ENCODE results near the gene ALX4. TPM values are rescaled to one million over a fixed set of nuclear protein-coding genes. Genes with fewer than 3 reads are reported as not detected.

ALX4 gene
- total RNA-seq, 1 donor from 2014 or later, result not detected

DNA sequence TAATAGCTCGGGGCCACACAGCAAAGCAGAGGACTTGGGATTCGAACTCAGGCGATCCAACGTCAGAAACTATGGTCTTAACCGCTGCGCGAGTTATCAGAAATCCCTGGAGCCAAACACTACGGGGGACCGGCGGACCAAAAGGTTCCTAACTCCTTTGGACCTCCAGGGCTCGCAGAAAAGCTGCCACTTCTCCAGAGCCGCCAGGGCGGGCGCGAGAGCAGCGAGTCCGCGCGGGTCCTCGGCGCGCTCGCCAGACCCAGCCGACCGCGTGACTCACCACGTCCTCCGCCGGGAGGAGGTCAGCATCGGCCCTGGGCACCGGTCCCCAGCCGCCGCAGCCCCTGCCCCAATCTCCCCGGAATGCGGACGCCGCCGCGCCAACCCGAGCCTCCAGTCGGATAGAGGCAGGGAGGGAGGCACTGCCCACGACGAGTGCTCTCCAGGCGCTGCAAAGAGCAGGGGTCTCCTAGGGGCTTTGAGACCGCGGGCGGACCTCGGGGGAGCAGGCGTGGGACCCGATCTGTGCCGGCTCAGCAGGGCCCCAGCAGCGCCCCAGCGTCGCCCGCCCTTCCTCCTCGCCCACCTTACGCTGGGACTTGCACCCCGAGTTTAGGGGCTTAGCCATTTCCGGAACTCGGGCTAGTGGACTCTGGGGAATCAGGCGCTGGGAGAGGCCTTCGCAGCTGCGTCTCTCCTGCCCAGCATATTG lies 6.2 kb upstream of the ALX4 start:
- DNase-seq (ENCODE audit: low read depth), result no peak

- DNase-seq (ENCODE audit: low read depth), result no peak
These were observed 4.8 kb upstream of the ALX4 start for GRCh38 chr11:44314733-44315132.

- DNase-seq (ENCODE audit: low read depth), result no peak
These were observed 4.0 kb upstream of the ALX4 start for GRCh38 chr11:44313761-44314489.

- DNase-seq (ENCODE audit: low read depth), result no peak
These were observed 2.9 kb upstream of the ALX4 start for GRCh38 chr11:44312876-44313275.

- DNase-seq (ENCODE audit: low read depth), result no peak
These were observed 1.7 kb upstream of the ALX4 start for GRCh38 chr11:44311339-44312261.

- DNase-seq (ENCODE audit: low read depth), result no peak
These were observed 729 bp upstream of the ALX4 start for GRCh38 chr11:44310463-44311272.

DNA sequence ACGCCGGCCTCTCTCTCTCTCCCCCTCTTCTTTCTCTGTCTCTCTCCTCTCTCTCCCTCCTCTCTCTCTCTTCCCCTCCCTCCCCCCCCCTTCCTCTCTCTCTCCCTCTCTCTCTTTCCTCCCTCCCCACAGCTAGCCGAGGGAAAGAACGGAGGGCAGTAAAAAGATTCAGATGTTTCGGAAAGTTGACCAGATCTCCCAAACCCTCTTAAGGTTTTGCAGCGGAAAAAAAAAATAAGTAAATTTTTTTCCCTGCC lies 195 bp upstream of the ALX4 start:
- no peak for DNase-seq (ENCODE audit: low read depth)

- DNase-seq (ENCODE audit: low read depth), result no peak
These were observed 939 bp downstream of the ALX4 start for GRCh38 chr11:44308923-44309477.

DNA sequence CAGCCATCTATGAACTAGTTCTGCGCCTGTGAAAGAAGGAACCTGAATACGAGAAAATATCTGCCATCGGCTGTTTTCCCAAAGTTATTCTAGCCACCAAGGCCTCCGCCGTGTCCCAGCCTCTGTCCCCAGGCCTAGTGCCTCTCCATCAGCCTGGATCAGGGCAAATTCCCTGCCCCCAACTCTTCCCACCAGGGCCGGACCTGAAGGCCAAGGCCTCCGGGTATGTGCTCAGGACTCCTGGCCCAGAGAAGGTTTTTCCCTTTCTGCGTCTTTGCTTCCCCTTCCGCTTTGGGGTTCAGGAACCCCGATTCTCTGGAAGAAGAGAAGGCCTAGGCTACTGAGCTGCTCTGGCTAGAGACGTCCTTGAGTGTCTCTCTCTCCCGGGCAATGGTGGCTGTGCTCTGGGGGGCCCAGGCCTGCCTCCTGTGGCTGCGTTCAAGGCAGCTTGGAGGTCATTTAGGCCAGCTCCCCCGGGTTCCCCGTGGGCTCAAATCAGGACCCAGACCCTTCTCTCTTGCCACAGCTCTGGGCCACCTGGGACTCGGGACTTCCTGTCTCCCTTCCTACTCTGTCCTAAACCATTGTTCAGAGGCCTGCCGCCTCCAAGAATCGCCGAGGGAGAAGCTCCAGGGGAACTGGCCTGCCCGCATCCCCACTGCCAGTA lies 1.6 kb downstream of the ALX4 start:
- DNase-seq (ENCODE audit: low read depth), result no peak

DNA sequence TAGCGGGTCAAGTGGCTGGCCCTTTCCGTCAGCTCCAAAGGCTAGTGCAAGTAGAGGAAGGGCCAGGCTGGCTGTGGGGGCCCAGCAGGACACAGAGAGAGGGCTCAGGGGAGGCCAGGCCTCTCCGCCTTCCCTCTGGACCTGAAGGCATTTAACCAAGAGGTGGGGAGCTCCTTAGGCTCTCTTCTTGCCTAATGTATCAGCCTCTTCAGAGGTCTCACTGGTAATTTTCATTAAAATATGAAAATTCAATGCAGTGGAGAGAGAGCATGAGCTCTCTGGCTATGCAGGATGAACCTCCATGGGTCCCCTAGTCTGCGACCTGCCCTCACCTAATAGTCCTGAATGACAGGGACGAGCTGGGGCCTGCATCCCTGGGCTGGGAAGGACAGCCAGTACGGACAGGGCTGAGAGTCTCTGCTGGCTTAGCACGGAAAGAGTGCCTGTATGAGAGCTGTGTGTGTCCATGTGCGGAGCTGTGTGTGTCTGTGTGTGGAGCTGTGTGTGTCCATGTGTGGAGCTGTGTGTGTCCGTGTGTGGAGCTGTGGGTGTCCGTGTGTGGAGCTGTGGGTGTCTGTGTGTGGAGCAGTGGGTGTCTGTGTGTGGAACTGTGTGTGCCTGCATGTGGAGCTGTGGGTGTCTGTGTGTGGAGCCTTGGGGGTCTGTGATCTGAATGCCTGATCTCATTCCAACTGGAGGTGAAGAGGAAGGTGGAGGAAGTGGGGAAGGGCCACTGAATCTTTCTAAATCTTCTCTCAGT lies 2.4 kb downstream of the ALX4 start:
- no peak for DNase-seq (ENCODE audit: low read depth)

DNA sequence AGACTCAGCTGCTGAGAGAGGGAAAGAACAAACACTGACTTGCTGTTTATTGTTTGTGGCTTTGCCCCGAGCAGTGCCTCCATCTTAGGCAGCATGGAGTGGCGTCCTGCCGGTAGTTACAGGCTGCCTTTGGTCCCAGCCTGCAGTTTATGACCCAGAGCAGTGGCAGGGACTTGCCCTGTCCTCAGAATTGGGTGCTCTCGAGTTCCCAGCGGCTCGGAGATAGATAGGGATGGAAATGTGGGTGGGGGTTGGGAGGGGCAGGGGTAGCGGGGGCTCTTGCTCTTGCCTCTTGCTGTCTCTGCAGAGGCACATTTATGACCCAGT lies 3.1 kb downstream of the ALX4 start:
- no peak for DNase-seq (ENCODE audit: low read depth)

- no peak for DNase-seq (ENCODE audit: low read depth)
These were observed 3.7 kb downstream of the ALX4 start for GRCh38 chr11:44306052-44306917.

- DNase-seq (ENCODE audit: low read depth), result no peak
These were observed 4.4 kb downstream of the ALX4 start for GRCh38 chr11:44305470-44306051.

- DNase-seq (ENCODE audit: low read depth), result no peak
These were observed 4.9 kb downstream of the ALX4 start for GRCh38 chr11:44305026-44305469.

DNA sequence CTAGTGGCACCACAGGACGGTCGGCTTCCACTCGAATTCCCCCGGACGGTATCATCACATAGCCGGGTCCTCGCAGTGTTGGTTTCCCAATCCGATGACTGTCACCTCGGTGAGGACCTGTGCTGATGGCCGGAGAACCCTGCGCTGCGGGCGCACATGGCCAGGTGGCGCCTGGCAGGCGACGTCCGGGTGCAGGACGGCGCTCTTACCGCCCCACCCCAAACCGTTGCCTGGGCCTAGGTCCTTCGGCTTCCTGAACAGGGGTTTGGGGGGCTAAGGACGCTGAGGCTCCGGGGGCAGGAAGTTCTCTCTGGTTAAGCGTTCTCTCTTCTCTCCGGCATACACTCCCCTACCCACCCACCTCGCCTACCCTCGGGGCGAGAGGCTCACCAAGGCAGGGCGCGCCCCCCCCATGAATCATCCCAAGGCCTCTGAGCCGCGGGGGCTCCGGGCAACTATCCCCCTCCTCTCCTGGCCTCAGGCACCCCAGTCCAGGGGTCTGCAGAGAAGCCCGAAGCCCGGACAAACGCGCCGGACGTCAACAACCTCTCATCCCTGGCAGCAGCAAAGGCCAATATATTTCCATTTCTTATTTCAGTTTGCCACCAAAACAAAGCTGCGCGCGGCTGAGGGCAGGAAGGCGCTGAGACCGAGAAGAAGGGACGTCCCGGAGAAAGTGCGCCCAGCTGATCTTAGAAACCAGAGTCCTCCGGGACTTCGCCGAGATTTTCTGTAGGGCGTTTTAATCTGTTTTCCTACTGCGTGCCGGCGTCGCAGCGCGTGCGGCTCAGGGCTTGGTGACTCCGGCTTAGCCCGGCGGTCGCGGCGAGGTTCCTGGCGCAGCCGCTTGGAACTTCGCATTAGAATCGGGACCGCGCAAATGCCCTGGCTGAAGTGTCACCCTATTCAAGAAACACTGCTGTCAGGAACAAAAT lies 5.6 kb downstream of the ALX4 start:
- no peak for DNase-seq (ENCODE audit: low read depth)

- DNase-seq (ENCODE audit: low read depth), result no peak
These were observed 6.5 kb downstream of the ALX4 start for GRCh38 chr11:44303401-44303938.

DNA sequence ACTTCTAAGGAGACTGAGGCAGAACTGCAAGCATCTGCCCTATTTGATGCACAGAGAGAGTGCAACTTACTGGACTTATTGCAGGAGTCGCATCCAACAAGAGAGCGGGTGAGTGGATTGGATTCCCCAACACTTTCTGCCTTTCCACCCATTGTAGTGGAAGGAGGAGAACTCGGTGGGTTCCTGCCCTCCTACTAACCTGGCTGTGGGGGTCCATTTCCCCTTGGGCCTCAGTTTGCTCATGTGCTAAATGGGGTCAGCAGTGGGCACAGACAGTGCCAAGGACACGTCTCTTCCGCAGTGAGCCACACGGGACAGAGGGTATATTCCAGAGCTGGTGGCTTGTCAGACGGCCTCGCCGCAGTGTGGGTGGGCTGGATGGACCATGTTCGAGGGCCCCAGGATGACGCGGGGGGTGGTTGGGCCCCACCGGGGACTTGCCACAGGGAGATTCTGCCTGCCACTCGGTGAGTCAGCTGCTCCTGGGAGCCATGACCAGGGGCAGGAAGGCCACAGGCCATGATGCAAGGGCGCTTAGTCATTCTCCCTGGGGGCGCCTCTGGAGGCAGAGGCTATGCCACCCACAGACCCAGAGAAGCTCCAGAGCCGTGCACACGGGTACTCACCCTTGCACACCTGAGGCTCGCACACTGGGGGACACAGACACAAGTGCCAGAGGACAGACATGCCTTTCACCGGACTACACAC lies 8.2 kb downstream of the ALX4 start:
- peak; percentile 39 for DNase-seq (ENCODE audit: low read depth)

Measured in renal cortical epithelial cell (primary cell).